Endothelial cell of umbilical vein (primary cell): ENCODE results near the gene CUL5. TPM values are rescaled to one million over a fixed set of nuclear protein-coding genes. Genes with fewer than 3 reads are reported as not detected.

Experiments
- BruUV-seq: library from RNA; stranded (reverse); fragments of 400-500 nt; replicated peaks from 2 replicates; lab custom pipeline; 2021; lab: Mats Ljungman, UMichigan
- CTCF ChIA-PET: fragments of 300-600, 350-600 bp; sonication (Branson Sonifier 250); formaldehyde crosslinking; loops from one replicate; lab custom pipeline; 2021; ENCODE audit warnings: antibody characterized with exemption, inconsistent platforms; lab: Charles Lee
- POLR2A ChIA-PET: fragments of 300-600, 350-600 bp; sonication (Branson Sonifier 250); formaldehyde crosslinking; loops from one replicate; lab custom pipeline; 2021; ENCODE audit warnings: antibody characterized with exemption, inconsistent platforms; lab: Charles Lee
- DNase-seq: peaks from one replicate; pipeline ENCODE4 v3.0.0-alpha.2; 2011; ENCODE audit warnings: low read depth, low spot score
- FAIRE-seq: peaks from 2 replicates; lab custom pipeline; 2011; peaks lifted over from hg19 to GRCh38; lab: Jason Lieb, UNC
- H2AFZ ChIP-seq: 2 replicates; pipeline ENCODE4 v1.6.0; 2012; ENCODE audit warnings: low read depth, low read length, control low read depth, inconsistent platforms
- H3K27ac ChIP-seq: 2 replicates; pipeline ENCODE4 v1.5.1; 2011; ENCODE audit warnings: low read depth, mild to moderate bottlenecking, control low read depth, low read length, moderate library complexity; ENCODE audit not compliant: insufficient read depth
- H3K27me3 ChIP-seq, 2 experiments: 2 replicates each; pipeline versions ENCODE4 v1.6.0 to v1.6.1; 2011; ENCODE audit warnings: low read length in 2 of 2, mixed read lengths in 1 of 2; ENCODE audit not compliant: control insufficient read depth in 2 of 2, insufficient read depth in 2 of 2
- H3K36me3 ChIP-seq, 2 experiments: 2 replicates in 1 of 2; 3 replicates in 1 of 2; pipeline ENCODE4 v1.5.1; 2011; ENCODE audit warnings: low read length in 2 of 2, mild to moderate bottlenecking in 1 of 2, moderate library complexity in 1 of 2; ENCODE audit not compliant: control insufficient read depth in 2 of 2, insufficient read depth in 2 of 2; ENCODE audit errors: extremely low read depth in 1 of 2
- H3K4me1 ChIP-seq: 3 replicates; pipeline ENCODE4 v1.5.1; 2011; ENCODE audit warnings: mild to moderate bottlenecking, low read length; ENCODE audit not compliant: control insufficient read depth, insufficient read depth; ENCODE audit errors: extremely low read depth
- H3K4me2 ChIP-seq: 2 replicates; pipeline ENCODE4 v1.6.1; 2011; ENCODE audit warnings: low read length, control low read depth, mixed read lengths; ENCODE audit not compliant: insufficient read depth
- H3K4me3 ChIP-seq, 3 experiments: fragments of 200-600 bp in 1 of 3; sonication (generic), shearing (Covaris generic) in 1 of 3; replicated peaks in 1 of 3; 2 replicates each; pipeline ENCODE4 v1.5.1; 2011 to 2016; ENCODE audit warnings: control low read depth in 3 of 3, low read length in 3 of 3, mild to moderate bottlenecking in 2 of 3, inconsistent platforms in 1 of 3, low read depth in 1 of 3, moderate library complexity in 1 of 3; ENCODE audit not compliant: insufficient read depth in 1 of 3
- H3K79me2 ChIP-seq: 2 replicates; pipeline ENCODE4 v1.6.0; 2012; ENCODE audit warnings: low read length, inconsistent platforms; ENCODE audit not compliant: control insufficient read depth, insufficient read depth
- H3K9ac ChIP-seq: replicated peaks from 2 replicates; pipeline ENCODE3; 2011; ENCODE audit warnings: low read length, control low read depth; ENCODE audit not compliant: insufficient read depth; ENCODE audit errors: extremely low read depth
- H3K9me1 ChIP-seq: replicated peaks from 3 replicates; pipeline ENCODE4 v1.6.0; 2011; ENCODE audit warnings: mild to moderate bottlenecking, low read length; ENCODE audit not compliant: control insufficient read depth, insufficient read depth; ENCODE audit errors: extremely low read depth
- H3K9me3 ChIP-seq: replicated peaks from 2 replicates; pipeline ENCODE4 v1.5.1; 2012; ENCODE audit warnings: low read length, inconsistent platforms; ENCODE audit not compliant: control insufficient read depth, insufficient read depth
- H4K20me1 ChIP-seq: replicated peaks from 2 replicates; pipeline ENCODE3; 2011; ENCODE audit warnings: mild to moderate bottlenecking, low read length; ENCODE audit not compliant: control insufficient read depth, insufficient read depth; ENCODE audit errors: extremely low read depth
- CTCF ChIP-seq, 2 donors: IDR thresholded peaks; 1 replicate in 1 of 2; 2 replicates in 1 of 2; pipeline ENCODE4 v1.5.1; 2011; ENCODE audit warnings: low read length in 2 of 2, mild to moderate bottlenecking in 2 of 2, moderate library complexity in 2 of 2, control low read depth in 1 of 2, inconsistent platforms in 1 of 2, low read depth in 1 of 2; ENCODE audit not compliant: insufficient read depth in 1 of 2; ENCODE audit errors: extremely low read depth in 1 of 2
- FOS ChIP-seq: IDR thresholded peaks from 2 replicates; pipeline ENCODE4 v1.6.1; 2011; ENCODE audit warnings: mild to moderate bottlenecking, low read length, moderate library complexity, borderline replicate concordance; ENCODE audit not compliant: insufficient read depth
- GATA2 ChIP-seq: IDR thresholded peaks from 2 replicates; pipeline ENCODE4 v1.7.0; 2011; ENCODE audit warnings: low read depth, mild to moderate bottlenecking, moderate library complexity, mixed read lengths, low read length; ENCODE audit not compliant: insufficient read length, insufficient read depth
- MAX ChIP-seq: IDR thresholded peaks from 2 replicates; pipeline ENCODE4 v1.6.1; 2011; ENCODE audit not compliant: insufficient read depth, insufficient read length
- POLR2A ChIP-seq: IDR thresholded peaks from 2 replicates; pipeline ENCODE4 v1.6.1; 2012; ENCODE audit warnings: low read depth, mild to moderate bottlenecking, control low read depth, low read length
- POLR2AphosphoS5 ChIP-seq: IDR thresholded peaks from 2 replicates; pipeline ENCODE4 v1.6.1; 2012; ENCODE audit warnings: low read depth, mild to moderate bottlenecking, control low read depth, low read length, moderate library complexity; ENCODE audit not compliant: insufficient read depth
- dilution Hi-C: fragments of 300-500 bp; cut with MboI; formaldehyde crosslinking; loops from one replicate; pipeline ENCODE4 v1.15.0; 2019; ENCODE audit warnings: low sequenced_read_pairs; ENCODE audit not compliant: extremely low pct_ligation_motif_present
- intact Hi-C: fragments of 100-400 bp; cut with micrococcal nuclease; formaldehyde crosslinking; loops from one replicate; pipeline ENCODE4 v1.10.0; 2022
- polyA plus RNA-seq, 4 experiments: library from polyadenylated mRNA; depleted of rRNA in 3 of 4; stranded (reverse) in 3 of 4; unstranded in 1 of 4; fragments of >200 nt; gene quantifications; 2 replicates each; pipeline versions ENCODE4 v1.2.1 to v1.2.3, GENCODE V29; 2011 to 2012; ENCODE audit warnings: missing spikeins in 1 of 4
- total RNA-seq: library from RNA; stranded (reverse); gene quantifications from 2 replicates; pipeline ENCODE4 v1.2.3, GENCODE V29; 2021

CUL5 gene
- total and polyA plus RNA-seq, 2 donors (not counting 3 experiments of a cell fraction or from before 2014, with no cell fraction given) = 9.9 to 36.6 TPM

GRCh38 chr11:108032800-108033199 lies 24.1 kb downstream of the CUL5 start:
- BruUV-seq = no TSS peak
- H3K4me1 ChIP-seq = no peaks in the 10 kb centered on the region
- FAIRE-seq = no peak
- dilution Hi-C loops (no loop called here), intact Hi-C loops (no loop called here)
- no peaks in the 10 kb centered on the region for H3K27me3 ChIP-seq
- no peaks in the 10 kb centered on the region for H4K20me1 ChIP-seq
- no peak overlapping the region for H3K4me3 ChIP-seq
- peaks cover 57% of the 10 kb centered on the region for H3K79me2 ChIP-seq
- TF ChIP-seq FOS = no peak
- no peak overlapping the region for H2AFZ ChIP-seq
- H3K9me3 ChIP-seq = no peaks in the 10 kb centered on the region
- DNase-seq = no peak
- no peak overlapping the region for H3K27ac ChIP-seq
- no peak overlapping the region for H3K4me2 ChIP-seq
- ChIA-PET POLR2A (no interaction called here), CTCF (interaction anchor here (2.1 kb wide), 1 partner anchor 8 kb away, joined by 4 read pairs; no protein-coding TSS in a partner anchor)
- peaks cover 2 to 6% of the 10 kb centered on the region in 2 experiments for H3K36me3 ChIP-seq
- H3K9me1 ChIP-seq = no peaks in the 10 kb centered on the region
- H3K9ac ChIP-seq = no peak overlapping the region

GRCh38 chr11:108034034-108034433 lies 25.3 kb downstream of the CUL5 start:
- H3K4me1 ChIP-seq = no peaks in the 10 kb centered on the region
- H4K20me1 ChIP-seq = no peaks in the 10 kb centered on the region
- no peak for TF ChIP-seq GATA2
- no peak for TF ChIP-seq MAX
- no peak for TF ChIP-seq POLR2A
- TF ChIP-seq POLR2AphosphoS5 = no peak
- TF ChIP-seq CTCF (IDR thresholded peaks at IDR 0.05; ENCODE audit: extremely low read depth in 1 of 2, insufficient read depth in 1 of 2, low read depth in 1 of 2, low read length in 2 of 2) = no peak
- no peak overlapping the region for H3K4me3 ChIP-seq
- peaks cover 50% of the 10 kb centered on the region for H3K79me2 ChIP-seq
- H3K4me2 ChIP-seq = no peak overlapping the region
- intact Hi-C loops = no loop called here
- H3K36me3 ChIP-seq = peaks cover 2 to 6% of the 10 kb centered on the region in 2 experiments
- H3K9ac ChIP-seq = no peak overlapping the region
- CTCF ChIA-PET = no interaction called here
- H3K9me1 ChIP-seq = no peaks in the 10 kb centered on the region
- H3K27ac ChIP-seq = no peak overlapping the region
- FAIRE-seq (no peak), DNase-seq (no peak)
- H3K27me3 ChIP-seq = no peaks in the 10 kb centered on the region
- POLR2A ChIA-PET = no interaction called here
- H2AFZ ChIP-seq = no peak overlapping the region
- BruUV-seq = no TSS peak
- no peaks in the 10 kb centered on the region for H3K9me3 ChIP-seq
- dilution Hi-C loops = no loop called here
